K562 (cell line): ENCODE results near the gene ASIP. TPM values are rescaled to one million over a fixed set of nuclear protein-coding genes. Genes with fewer than 3 reads are reported as not detected.

Experiments
- ATAC-seq: fragments of 200-7000 bp; cut with Tn5 transposase; 3 replicates; pipeline ENCODE4 v1.9.1; 2020; ENCODE audit warnings: moderate library complexity
- BruUV-seq: library from RNA; stranded (reverse); fragments of 400-500 nt; replicated peaks from 2 replicates; lab custom pipeline; 2021; lab: Mats Ljungman, UMichigan
- CTCF ChIA-PET: fragments of 300-600 bp; formaldehyde crosslinking; extraction: SDS; loops from one replicate; lab custom pipeline; 2021; ENCODE audit warnings: low intra/inter-chr PET ratio; lab: Yijun Ruan, JAX
- POLR2A ChIA-PET: fragments of 300-600, 350-650 bp; sonication (Branson Sonifier 250); formaldehyde crosslinking; extraction: SDS; loops from one replicate; lab custom pipeline; 2021; ENCODE audit warnings: antibody characterized with exemption, inconsistent platforms; lab: Yijun Ruan, JAX
- DNase-seq, 4 experiments: peaks; one replicate each; pipeline versions ENCODE4 v3.0.0 to v3.0.0-alpha.2; 2011 to 2018; ENCODE audit warnings: low spot score in 3 of 4, mixed read lengths in 3 of 4; ENCODE audit errors: extremely low read depth in 1 of 4
- FAIRE-seq: peaks from 2 replicates; lab custom pipeline; 2011; peaks lifted over from hg19 to GRCh38; lab: Jason Lieb, UNC
- H2AFZ ChIP-seq: 2 replicates; pipeline ENCODE4 v1.6.0; 2011; ENCODE audit warnings: low read depth, low read length, control low read depth, inconsistent platforms
- H3K27ac ChIP-seq: fragments of 200-600 bp; 3 replicates; pipeline ENCODE4 v1.8.0; 2011; ENCODE audit warnings: low read depth, mild to moderate bottlenecking, control low read depth, inconsistent platforms, low read length, moderate library complexity, mixed read lengths; ENCODE audit errors: extremely low read depth
- H3K27me3 ChIP-seq, 2 experiments: fragments of 300-600 bp in 1 of 2; 2 replicates in 1 of 2; 3 replicates in 1 of 2; pipeline versions ENCODE4 v1.6.0 to v1.8.0; 2011; ENCODE audit warnings: inconsistent platforms in 2 of 2, low read length in 2 of 2, mild to moderate bottlenecking in 1 of 2, mixed read lengths in 1 of 2, moderate library complexity in 1 of 2; ENCODE audit not compliant: control insufficient read depth in 2 of 2, insufficient read depth in 2 of 2
- H3K36me3 ChIP-seq: fragments of 300-600 bp; 3 replicates; pipeline ENCODE4 v1.8.0; 2011; ENCODE audit warnings: mild to moderate bottlenecking, low read length, inconsistent platforms; ENCODE audit not compliant: control insufficient read depth, insufficient read depth
- H3K4me1 ChIP-seq, 2 experiments: fragments of 200-600 bp in 1 of 2; replicated peaks in 1 of 2; 2 replicates in 1 of 2; 3 replicates in 1 of 2; pipeline versions ENCODE4 v1.5.1 to v1.8.0; 2011; ENCODE audit warnings: inconsistent platforms in 2 of 2, low read length in 2 of 2, mild to moderate bottlenecking in 1 of 2, mixed read lengths in 1 of 2, moderate library complexity in 1 of 2; ENCODE audit not compliant: control insufficient read depth in 2 of 2, insufficient read depth in 2 of 2
- H3K4me2 ChIP-seq: 2 replicates; pipeline ENCODE4 v1.6.1; 2011; ENCODE audit warnings: low read length, control low read depth, inconsistent platforms, mixed read lengths; ENCODE audit not compliant: insufficient read depth
- H3K4me3 ChIP-seq: fragments of 200-600 bp; sonication (generic), shearing (Covaris generic); 2 replicates; pipeline ENCODE4 v1.5.1; 2016; ENCODE audit warnings: control low read depth, inconsistent platforms
- H3K79me2 ChIP-seq: fragments of 200-600 bp; 3 replicates; pipeline ENCODE4 v1.8.0; 2011; ENCODE audit warnings: low read length, inconsistent platforms; ENCODE audit not compliant: control insufficient read depth, insufficient read depth
- H3K9ac ChIP-seq, 2 experiments: 2 replicates each; pipeline versions ENCODE4 v1.6.0 to v1.6.1; 2011; ENCODE audit warnings: low read depth in 2 of 2, low read length in 2 of 2, control low read depth in 1 of 2, inconsistent platforms in 1 of 2, mild to moderate bottlenecking in 1 of 2, mixed read lengths in 1 of 2; ENCODE audit not compliant: insufficient read depth in 1 of 2
- H3K9me1 ChIP-seq: one replicate; pipeline ENCODE4 v1.6.0; 2011; ENCODE audit warnings: inconsistent platforms, mild to moderate bottlenecking, low read length, moderate library complexity; ENCODE audit not compliant: control insufficient read depth, insufficient read depth
- H3K9me3 ChIP-seq: replicated peaks from 2 replicates; pipeline ENCODE4 v1.5.1; 2011; ENCODE audit warnings: low read depth, low read length, inconsistent platforms; ENCODE audit not compliant: control insufficient read depth, insufficient read depth
- H4K20me1 ChIP-seq: replicated peaks from 2 replicates; pipeline ENCODE4 v1.6.1; 2011; ENCODE audit warnings: low read length, inconsistent platforms, mixed read lengths; ENCODE audit not compliant: control insufficient read depth, insufficient read depth
- STAG1 ChIP-seq: sonication (generic); formaldehyde crosslinking; IDR thresholded peaks from 2 replicates; pipeline ENCODE4 v1.5.0; 2020; ENCODE audit warnings: missing genetic modification reagents, borderline replicate concordance
- ZNF57 ChIP-seq: fragments of 450-650 bp; formaldehyde crosslinking; IDR thresholded peaks from 2 replicates; pipeline ENCODE4 v1.4.0; 2020; ENCODE audit warnings: mild to moderate bottlenecking, moderate library complexity
- ZNF707 ChIP-seq: fragments of 250-450 bp; sonication (Bioruptor Pico); conservative IDR thresholded peaks from 2 replicates; pipeline ENCODE4 v1.8.0; 2022; ENCODE audit warnings: inconsistent platforms, mild to moderate bottlenecking, moderate library complexity
- ZNF717 ChIP-seq: fragments of 250-450 bp; sonication (Bioruptor Pico); IDR thresholded peaks from 2 replicates; pipeline ENCODE4 v1.5.0; 2021
- WGBS: fragments of 100-300 bp; shearing (Covaris generic); methylation state at CpG from one replicate; pipeline ENCODE4 v1.1.6; 2016; ENCODE audit warnings: low coverage, mixed read lengths; ENCODE audit not compliant: insufficient coverage; ENCODE audit errors: missing lambda C conversion rate; 5-methylcytosine and 5-hydroxymethylcytosine counted together
- in situ Hi-C: fragments of 300-500 bp; cut with MboI; formaldehyde crosslinking; loops from 4 replicates; pipeline ENCODE4 v1.15.0; 2018; ENCODE audit warnings: inconsistent platforms, mixed read lengths
- intact Hi-C: fragments of 100-400 bp; cut with micrococcal nuclease; formaldehyde crosslinking; loops from 2 replicates; pipeline ENCODE4 v1.14.2; 2022
- polyA plus RNA-seq, 8 experiments: library from polyadenylated mRNA; depleted of rRNA in 4 of 8; stranded (reverse) in 5 of 8; unstranded in 3 of 8; fragments of >200 nt; fragmentation: Nextera tagmentation in 2 of 8; fragmentation: Illumina TruSeq in 1 of 8; extraction: Ambion mirVana in 2 of 8; extraction: Trizol in 1 of 8; gene quantifications; 2 replicates each; pipeline versions ENCODE4 v1.2.1 to v1.2.3, GENCODE V29; 2011 to 2014; ENCODE audit warnings: inconsistent platforms in 1 of 8, missing spikeins in 1 of 8
- total RNA-seq, 7 experiments: library from RNA; depleted of rRNA in 6 of 7; stranded (reverse); fragments of >200 nt in 6 of 7; fragmentation: Illumina TruSeq in 2 of 7; extraction: Trizol in 2 of 7; gene quantifications; 2 replicates each; pipeline versions ENCODE4 v1.2.1 to v1.2.3, GENCODE V29; 2011 to 2021; ENCODE audit warnings: low replicate concordance in 1 of 7
- TF ChIP-seq, protein P1 (sequence below): fragments of 250-450 bp; sonication (Bioruptor Pico); IDR thresholded peaks from 2 replicates; pipeline ENCODE4 v1.5.0; 2022; ENCODE audit warnings: mild to moderate bottlenecking
- TF ChIP-seq, protein P2 (sequence below): fragments of 250-450 bp; sonication (Bioruptor Pico); IDR thresholded peaks from 2 replicates; pipeline ENCODE4 v1.5.0; 2021

ASIP gene
- total and polyA plus RNA-seq, 9 of the 15 experiments (the other 6 are each of a cell fraction or from before 2014, with no cell fraction given), result not detected

DNA sequence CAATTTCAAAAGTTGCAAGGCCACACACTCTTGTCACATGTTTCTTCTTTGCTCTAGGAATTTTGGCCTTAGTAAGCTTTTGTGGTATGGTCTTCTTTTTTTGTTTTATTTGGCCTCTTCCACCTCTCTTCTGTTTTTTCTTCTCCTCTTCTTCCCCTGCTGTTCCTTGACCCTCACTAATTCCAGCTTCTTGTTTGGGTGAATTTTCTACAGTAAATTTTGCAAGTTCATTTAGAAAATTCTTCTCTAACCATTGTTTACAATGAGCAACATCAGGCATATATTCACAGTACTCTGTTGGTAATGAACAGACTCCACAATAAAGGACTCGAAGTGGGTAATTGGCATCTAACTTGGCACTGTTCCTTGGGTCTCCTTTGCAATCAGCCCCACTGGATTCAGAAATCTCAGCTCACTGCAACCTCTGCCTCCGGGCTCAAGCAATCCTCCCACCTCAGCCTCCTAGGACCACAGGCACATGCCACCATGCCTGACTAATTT lies 5.0 kb downstream of the ASIP start:
- H4K20me1 ChIP-seq, result no peaks in the 10 kb centered on the region
- ATAC-seq (no peak), FAIRE-seq (no peak)
- no peaks in the 10 kb centered on the region for H3K27me3 ChIP-seq
- WGBS, result 51% methylated on average over 2 of the region's 2 CpGs
- in situ Hi-C loops, result no loop called here
- H3K9me1 ChIP-seq, result no peaks in the 10 kb centered on the region
- CTCF ChIA-PET, result no interaction called here
- H2AFZ ChIP-seq, result no peak overlapping the region
- peaks cover 6 to 12% of the 10 kb centered on the region in 2 experiments; a peak in 3 of 5 replicates for H3K4me1 ChIP-seq
- H3K9me3 ChIP-seq, result no peaks in the 10 kb centered on the region
- TF ChIP-seq, protein P1, sequence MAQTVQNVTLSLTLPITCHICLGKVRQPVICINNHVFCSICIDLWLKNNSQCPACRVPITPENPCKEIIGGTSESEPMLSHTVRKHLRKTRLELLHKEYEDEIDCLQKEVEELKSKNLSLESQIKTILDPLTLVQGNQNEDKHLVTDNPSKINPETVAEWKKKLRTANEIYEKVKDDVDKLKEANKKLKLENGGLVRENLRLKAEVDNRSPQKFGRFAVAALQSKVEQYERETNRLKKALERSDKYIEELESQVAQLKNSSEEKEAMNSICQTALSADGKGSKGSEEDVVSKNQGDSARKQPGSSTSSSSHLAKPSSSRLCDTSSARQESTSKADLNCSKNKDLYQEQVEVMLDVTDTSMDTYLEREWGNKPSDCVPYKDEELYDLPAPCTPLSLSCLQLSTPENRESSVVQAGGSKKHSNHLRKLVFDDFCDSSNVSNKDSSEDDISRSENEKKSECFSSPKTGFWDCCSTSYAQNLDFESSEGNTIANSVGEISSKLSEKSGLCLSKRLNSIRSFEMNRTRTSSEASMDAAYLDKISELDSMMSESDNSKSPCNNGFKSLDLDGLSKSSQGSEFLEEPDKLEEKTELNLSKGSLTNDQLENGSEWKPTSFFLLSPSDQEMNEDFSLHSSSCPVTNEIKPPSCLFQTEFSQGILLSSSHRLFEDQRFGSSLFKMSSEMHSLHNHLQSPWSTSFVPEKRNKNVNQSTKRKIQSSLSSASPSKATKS (CRISPR knock-in tag), result no peak
- no peak for TF ChIP-seq ZNF717 (CRISPR knock-in tag)
- TF ChIP-seq ZNF57 (CRISPR knock-in tag), result no peak
- no peak for TF ChIP-seq ZNF707 (CRISPR knock-in tag)
- TF ChIP-seq STAG1 (CRISPR knock-in tag), result no peak
- TF ChIP-seq, protein P2, sequence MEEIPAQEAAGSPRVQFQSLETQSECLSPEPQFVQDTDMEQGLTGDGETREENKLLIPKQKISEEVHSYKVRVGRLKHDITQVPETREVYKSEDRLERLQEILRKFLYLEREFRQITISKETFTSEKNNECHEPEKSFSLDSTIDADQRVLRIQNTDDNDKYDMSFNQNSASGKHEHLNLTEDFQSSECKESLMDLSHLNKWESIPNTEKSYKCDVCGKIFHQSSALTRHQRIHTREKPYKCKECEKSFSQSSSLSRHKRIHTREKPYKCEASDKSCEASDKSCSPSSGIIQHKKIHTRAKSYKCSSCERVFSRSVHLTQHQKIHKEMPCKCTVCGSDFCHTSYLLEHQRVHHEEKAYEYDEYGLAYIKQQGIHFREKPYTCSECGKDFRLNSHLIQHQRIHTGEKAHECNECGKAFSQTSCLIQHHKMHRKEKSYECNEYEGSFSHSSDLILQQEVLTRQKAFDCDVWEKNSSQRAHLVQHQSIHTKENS (CRISPR knock-in tag), result no peak
- TF ChIP-seq, all 486 proteins: peak for 0
- Histone ChIP-seq H3K36me3 (no peaks in the 10 kb centered on the region), H3K27ac (no peak overlapping the region), H3K9ac (no peak overlapping the region), H3K79me2 (no peaks in the 10 kb centered on the region), H3K4me3 (no peak overlapping the region), H3K4me2 (no peak overlapping the region)
- POLR2A ChIA-PET, result no interaction called here
- no TSS peak for BruUV-seq
- intact Hi-C loops, result no loop called here
- no peak for DNase-seq
